Loucy (cell line): Measurements from ENCODE around the gene GOLGA5.

Experiments
- H2AFZ ChIP-seq: fragments of 200-600 bp; sonication (generic); 2 replicates; pipeline ENCODE4 v1.6.0; 2016; ENCODE audit warnings: antibody characterized with exemption, mild to moderate bottlenecking, low read length, moderate library complexity
- H3F3A ChIP-seq: fragments of 200-600 bp; 2 replicates; pipeline ENCODE4 v1.6.0; 2016; ENCODE audit warnings: antibody characterized with exemption, low read depth, mild to moderate bottlenecking
- H3K27me3 ChIP-seq: fragments of 200-600 bp; sonication (generic); 2 replicates; pipeline ENCODE4 v1.6.1; 2014; ENCODE audit warnings: low read length, mild to moderate bottlenecking; ENCODE audit not compliant: insufficient read depth, poor library complexity, severe bottlenecking
- H3K36me3 ChIP-seq: fragments of 200-600 bp; sonication (generic); 2 replicates; pipeline ENCODE4 v1.6.1; 2016; ENCODE audit warnings: low read length; ENCODE audit not compliant: insufficient read depth
- H3K4me1 ChIP-seq: fragments of 200-600 bp; sonication (generic); 2 replicates; pipeline ENCODE4 v1.5.1; 2014; ENCODE audit warnings: low read length, mild to moderate bottlenecking; ENCODE audit not compliant: insufficient read depth, poor library complexity, severe bottlenecking
- H3K4me2 ChIP-seq: fragments of 200-600 bp; sonication (generic); 2 replicates; pipeline ENCODE4 v1.6.0; 2014; ENCODE audit warnings: antibody characterized with exemption, low read length, low read depth, mild to moderate bottlenecking; ENCODE audit not compliant: poor library complexity, severe bottlenecking
- H3K4me3 ChIP-seq: fragments of 200-600 bp; sonication (generic); 2 replicates; pipeline ENCODE4 v1.5.1; 2014; ENCODE audit warnings: low read length, mild to moderate bottlenecking, mixed read lengths; ENCODE audit not compliant: poor library complexity, severe bottlenecking
- H3K79me2 ChIP-seq: fragments of 200-600 bp; sonication (generic); 2 replicates; pipeline ENCODE4 v1.6.1; 2014; ENCODE audit warnings: low read length; ENCODE audit not compliant: insufficient read depth
- H3K9ac ChIP-seq: fragments of 200-600 bp; sonication (generic); 2 replicates; pipeline ENCODE4 v1.6.0; 2014; ENCODE audit warnings: mild to moderate bottlenecking, low read depth, low read length, moderate library complexity; ENCODE audit not compliant: poor library complexity, severe bottlenecking
- H3K9me2 ChIP-seq: fragments of 200-600 bp; sonication (generic); replicated peaks from 2 replicates; pipeline ENCODE4 v1.6.1; 2016; ENCODE audit warnings: low read depth, low read length, mixed read lengths
- H3K9me3 ChIP-seq: fragments of 200-600 bp; sonication (generic); 2 replicates; pipeline ENCODE4 v1.6.1; 2014; ENCODE audit warnings: mild to moderate bottlenecking, antibody characterized with exemption, low read length, low read depth; ENCODE audit not compliant: insufficient read depth
- H4K20me1 ChIP-seq: fragments of 200-600 bp; sonication (generic); 2 replicates; pipeline ENCODE4 v1.6.0; 2014; ENCODE audit warnings: antibody characterized with exemption, low read length, mild to moderate bottlenecking; ENCODE audit not compliant: insufficient read depth, poor library complexity, severe bottlenecking
- EZH2phosphoT487 ChIP-seq: fragments of 200-600 bp; IDR thresholded peaks from 2 replicates; pipeline ENCODE4 v1.6.1; 2018; ENCODE audit warnings: antibody characterized with exemption, mild to moderate bottlenecking, moderate library complexity, borderline replicate concordance
- TF ChIP-seq, protein P1 (sequence below): fragments of 200-600 bp; sonication (generic); conservative IDR thresholded peaks from 2 replicates; pipeline ENCODE4 v1.5.1; 2014; ENCODE audit warnings: mild to moderate bottlenecking, antibody characterized with exemption, low read length

GOLGA5 gene

DNA sequence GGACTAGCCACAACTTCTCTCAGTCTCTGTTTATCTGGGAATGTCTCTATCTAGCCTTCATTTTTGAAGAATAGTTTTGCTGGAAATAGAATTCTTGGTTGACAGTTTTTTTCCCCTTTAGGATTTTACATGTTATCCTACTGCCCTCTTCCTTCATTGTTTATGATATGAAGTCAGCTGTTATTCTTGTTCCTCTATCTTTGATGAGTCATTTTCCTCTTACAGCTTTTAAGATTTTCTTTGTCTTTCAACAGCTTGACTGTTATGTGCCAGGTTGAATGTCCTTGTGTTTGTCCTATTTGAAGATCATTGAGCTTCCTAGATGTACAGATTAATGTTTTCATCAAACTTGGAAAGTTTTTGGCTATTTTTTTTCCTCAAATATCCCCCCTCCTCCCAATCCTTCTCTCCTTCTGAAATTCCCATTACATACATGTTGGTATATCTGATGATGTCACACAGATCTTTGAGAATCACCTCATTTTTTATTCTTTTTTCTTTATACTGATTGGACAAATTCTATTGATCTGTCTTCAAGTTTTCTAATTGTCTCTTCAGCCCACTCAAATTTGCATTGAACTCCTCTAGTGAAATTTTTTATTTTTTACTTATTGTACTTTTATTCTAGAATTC lies 4.5 kb upstream of the GOLGA5 start:
- Histone ChIP-seq H2AFZ (no peak overlapping the region), H3K4me2 (no peak overlapping the region), H3K9me3 (peaks cover 14% of the 10 kb centered on the region; the same call in 1 of the 2 replicates), H3K79me2 (peaks cover 3% of the 10 kb centered on the region), H3K4me3 (no peak overlapping the region), H3K4me1 (peaks cover 5% of the 10 kb centered on the region), H3K9me2 (no peaks in the 10 kb centered on the region), H4K20me1 (peaks cover under 1% of the 10 kb centered on the region), H3K9ac (no peak overlapping the region), H3F3A (no peaks in the 10 kb centered on the region), H3K27me3 (peaks cover 10% of the 10 kb centered on the region), H3K36me3 (no peaks in the 10 kb centered on the region)
- TF ChIP-seq EZH2phosphoT487 = no peak
- TF ChIP-seq, protein P1, sequence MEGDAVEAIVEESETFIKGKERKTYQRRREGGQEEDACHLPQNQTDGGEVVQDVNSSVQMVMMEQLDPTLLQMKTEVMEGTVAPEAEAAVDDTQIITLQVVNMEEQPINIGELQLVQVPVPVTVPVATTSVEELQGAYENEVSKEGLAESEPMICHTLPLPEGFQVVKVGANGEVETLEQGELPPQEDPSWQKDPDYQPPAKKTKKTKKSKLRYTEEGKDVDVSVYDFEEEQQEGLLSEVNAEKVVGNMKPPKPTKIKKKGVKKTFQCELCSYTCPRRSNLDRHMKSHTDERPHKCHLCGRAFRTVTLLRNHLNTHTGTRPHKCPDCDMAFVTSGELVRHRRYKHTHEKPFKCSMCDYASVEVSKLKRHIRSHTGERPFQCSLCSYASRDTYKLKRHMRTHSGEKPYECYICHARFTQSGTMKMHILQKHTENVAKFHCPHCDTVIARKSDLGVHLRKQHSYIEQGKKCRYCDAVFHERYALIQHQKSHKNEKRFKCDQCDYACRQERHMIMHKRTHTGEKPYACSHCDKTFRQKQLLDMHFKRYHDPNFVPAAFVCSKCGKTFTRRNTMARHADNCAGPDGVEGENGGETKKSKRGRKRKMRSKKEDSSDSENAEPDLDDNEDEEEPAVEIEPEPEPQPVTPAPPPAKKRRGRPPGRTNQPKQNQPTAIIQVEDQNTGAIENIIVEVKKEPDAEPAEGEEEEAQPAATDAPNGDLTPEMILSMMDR = no peak

DNA sequence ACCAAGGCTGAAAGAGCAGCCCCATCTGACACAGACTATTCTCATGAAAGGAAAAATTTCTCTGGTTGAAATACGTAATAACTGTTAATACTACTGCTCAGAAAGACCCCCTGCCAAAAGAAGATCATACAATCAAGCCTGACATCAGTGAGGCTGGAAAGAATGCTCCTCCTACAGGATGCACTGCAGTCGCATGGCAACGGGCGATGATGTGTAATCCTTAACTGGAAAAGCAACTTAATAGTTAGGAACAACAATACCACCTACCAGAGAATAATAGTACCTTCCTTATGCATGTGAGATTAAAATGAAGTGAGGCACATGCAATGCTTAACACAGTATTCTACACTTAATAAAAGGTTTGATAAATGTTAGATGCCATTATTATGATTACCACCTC lies 1.2 kb upstream of the GOLGA5 start:
- H3F3A ChIP-seq = no peaks in the 10 kb centered on the region
- H3K79me2 ChIP-seq = peaks cover 23% of the 10 kb centered on the region
- no peak overlapping the region for H3K4me2 ChIP-seq
- no peak overlapping the region for H3K9ac ChIP-seq
- H3K27me3 ChIP-seq = peaks cover 10% of the 10 kb centered on the region
- no peaks in the 10 kb centered on the region for H3K9me2 ChIP-seq
- H3K4me3 ChIP-seq = no peak overlapping the region
- H3K9me3 ChIP-seq = peaks cover 14% of the 10 kb centered on the region; the same call in 1 of the 2 replicates
- H4K20me1 ChIP-seq = peaks cover 13% of the 10 kb centered on the region
- no peak for TF ChIP-seq EZH2phosphoT487
- TF ChIP-seq, protein P1 = no peak
- H2AFZ ChIP-seq = 0 out of 2 replicates have a peak overlapping the region, but pooled peaks have one; percentile 94
- H3K4me1 ChIP-seq = peaks cover 22% of the 10 kb centered on the region
- H3K36me3 ChIP-seq = peaks cover 3% of the 10 kb centered on the region; the same call in 1 of the 2 replicates

DNA sequence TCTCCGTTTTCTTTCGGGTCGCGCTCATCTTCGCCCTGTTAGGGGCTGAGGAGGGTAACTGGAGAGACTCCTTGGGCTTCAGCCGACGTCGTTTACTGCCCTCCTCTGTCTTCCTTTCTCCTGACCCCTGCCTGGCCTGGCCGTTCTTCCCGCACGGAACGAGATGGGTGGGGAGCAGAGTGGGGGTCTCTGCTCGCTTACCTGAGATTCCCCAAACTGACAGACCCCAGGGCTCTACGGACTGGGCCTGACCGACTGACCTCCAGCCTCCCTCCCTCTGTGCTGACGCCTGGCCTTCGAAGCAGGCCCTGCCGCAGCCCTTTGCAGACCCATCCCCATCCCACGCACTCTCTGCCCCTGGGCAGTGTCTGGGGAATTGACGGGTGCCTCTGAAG lies 439 bp downstream of the GOLGA5 start:
- peak overlapping the region; percentile 59 for H2AFZ ChIP-seq
- no peaks in the 10 kb centered on the region for H3K9me2 ChIP-seq
- no peaks in the 10 kb centered on the region for H3F3A ChIP-seq

More for the DNA sequence above, 439 bp downstream of the GOLGA5 start:
- Histone ChIP-seq H3K4me2 (peak overlapping the region; percentile 93), H3K36me3 (peaks cover 7% of the 10 kb centered on the region; the same call in 1 of the 2 replicates), H3K79me2 (peaks cover 23% of the 10 kb centered on the region), H4K20me1 (peaks cover 13% of the 10 kb centered on the region), H3K4me1 (peaks cover 23% of the 10 kb centered on the region), H3K9me3 (peaks cover 6% of the 10 kb centered on the region; the same call in 1 of the 2 replicates), H3K9ac (peak overlapping the region; percentile 96), H3K27me3 (peaks cover 10% of the 10 kb centered on the region), H3K4me3 (peak overlapping the region; percentile 97)
- TF ChIP-seq EZH2phosphoT487 = no peak
- TF ChIP-seq, protein P1 = no peak
